Suprapubic skin (tissue), 4 donors: ENCODE results near the gene CENPA. TPM values are rescaled to one million over a fixed set of nuclear protein-coding genes. Genes with fewer than 3 reads are reported as not detected.

ENCODE experiments used
- DNase-seq, 2 donors: peaks; one replicate each; pipeline ENCODE4 v3.0.0-alpha.2; 2019; ENCODE audit warnings: low spot score in 2 of 2
- H3K27ac ChIP-seq: fragments of 200-600 bp; sonication (generic); one replicate; pipeline ENCODE4 v1.5.1; 2019
- H3K27me3 ChIP-seq: fragments of 200-600 bp; sonication (generic); one replicate; pipeline ENCODE4 v1.5.1; 2019
- H3K36me3 ChIP-seq: fragments of 200-600 bp; sonication (generic); one replicate; pipeline ENCODE4 v1.5.1; 2019
- H3K4me1 ChIP-seq: fragments of 200-600 bp; sonication (generic); one replicate; pipeline ENCODE4 v1.5.1; 2019
- H3K4me3 ChIP-seq: fragments of 200-600 bp; sonication (generic); one replicate; pipeline ENCODE4 v1.5.1; 2019; ENCODE audit warnings: mild to moderate bottlenecking
- H3K9me3 ChIP-seq: fragments of 200-600 bp; sonication (generic); one replicate; pipeline ENCODE4 v1.5.1; 2019
- CTCF ChIP-seq, 2 donors: fragments of 200-600 bp in 1 of 2; fragments of 450-650 bp in 1 of 2; sonication (generic) in 1 of 2; IDR thresholded peaks; one replicate each; pipeline ENCODE4 v1.5.1; 2016 to 2019; ENCODE audit warnings: antibody characterized with exemption in 2 of 2, mild to moderate bottlenecking in 1 of 2, moderate library complexity in 1 of 2
- EP300 ChIP-seq: sonication (generic); formaldehyde crosslinking; IDR thresholded peaks from one replicate; pipeline ENCODE4 v1.6.1; 2017; ENCODE audit warnings: antibody characterized with exemption
- POLR2A ChIP-seq, 2 donors: fragments of 450-650 bp; IDR thresholded peaks; one replicate each; pipeline ENCODE4 v1.6.1; 2017; ENCODE audit warnings: antibody characterized with exemption in 2 of 2, mild to moderate bottlenecking in 2 of 2, moderate library complexity in 2 of 2
- POLR2AphosphoS5 ChIP-seq, 3 donors: sonication (generic); formaldehyde crosslinking; IDR thresholded peaks; one replicate each; pipeline ENCODE4 v1.6.1; 2017; ENCODE audit warnings: antibody characterized with exemption in 3 of 3
- WGBS: methylation state at CpG from one replicate; pipeline ENCODE4 v1.1.5; 2018; 5-methylcytosine and 5-hydroxymethylcytosine counted together
- total RNA-seq, 4 donors: library from RNA; depleted of rRNA; stranded (reverse); fragments of >200 nt; gene quantifications; one replicate each; pipeline ENCODE4 v1.1.0, GENCODE V29; 2016

The CENPA gene
- total RNA-seq, 4 donors from 2014 or later, result 1.9 to 3.9 (median 3.0) TPM

DNA sequence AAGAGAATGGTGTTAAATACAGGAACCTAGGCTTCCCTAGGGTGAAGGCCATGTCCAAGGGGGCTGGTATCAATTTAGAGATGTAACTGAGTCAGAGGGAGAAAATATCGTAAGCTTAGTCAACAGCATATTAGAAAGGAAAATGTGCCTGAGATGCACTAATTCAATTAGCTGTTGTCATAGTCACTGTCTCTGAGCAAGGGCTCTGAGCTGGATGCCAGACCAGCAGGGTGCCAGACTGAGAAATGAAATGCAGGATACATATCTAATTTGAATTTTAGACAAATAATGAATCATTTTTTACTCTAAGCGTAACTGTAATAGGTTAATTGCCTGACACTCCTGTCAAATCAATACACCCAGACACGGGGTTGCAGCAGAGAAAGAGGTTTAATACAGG, 33.2 kb upstream of the CENPA start:
- DNase-seq, result no peak
- WGBS, result 51% methylated on average over 3 of the region's 3 CpGs
- TF ChIP-seq EP300 (no peak), POLR2A (IDR thresholded peaks at IDR 0.05) (no peak), POLR2AphosphoS5 (IDR thresholded peaks at IDR 0.05) (no peak), CTCF (IDR thresholded peaks at IDR 0.05) (no peak)

GRCh38 chr2:26754539-26754938, 31.3 kb upstream of the CENPA start:
- no peak overlapping the region for H3K27ac ChIP-seq

More for the DNA sequence above, 33.2 kb upstream of the CENPA start:
- Histone ChIP-seq H3K27me3 (no peaks in the 10 kb centered on the region), H3K36me3 (no peaks in the 10 kb centered on the region), H3K4me3 (no peak overlapping the region), H3K9me3 (no peaks in the 10 kb centered on the region), H3K27ac (no peak overlapping the region), H3K4me1 (no peaks in the 10 kb centered on the region)

GRCh38 chr2:26754972-26755670, 30.7 kb upstream of the CENPA start:
- Histone ChIP-seq H3K4me1 (peaks cover 11% of the 10 kb centered on the region), H3K4me3 (no peak overlapping the region), H3K9me3 (no peaks in the 10 kb centered on the region), H3K36me3 (no peaks in the 10 kb centered on the region), H3K27me3 (no peaks in the 10 kb centered on the region), H3K27ac (no peak overlapping the region)
- WGBS, result 65% methylated on average over 4 of the region's 4 CpGs
- no peak for DNase-seq
- TF ChIP-seq CTCF (IDR thresholded peaks at IDR 0.05) (no peak), POLR2AphosphoS5 (IDR thresholded peaks at IDR 0.05) (no peak)

More at GRCh38 chr2:26754539-26754938, 31.3 kb upstream of the CENPA start:
- Histone ChIP-seq H3K9me3 (no peaks in the 10 kb centered on the region), H3K36me3 (no peaks in the 10 kb centered on the region), H3K27me3 (no peaks in the 10 kb centered on the region), H3K4me1 (peaks cover 11% of the 10 kb centered on the region), H3K4me3 (no peak overlapping the region)
- WGBS, result 93% methylated on average over 4 of the region's 4 CpGs
- DNase-seq, result no peak
- TF ChIP-seq EP300, result no peak
- no peak for TF ChIP-seq POLR2A (IDR thresholded peaks at IDR 0.05)
- no peak for TF ChIP-seq CTCF (IDR thresholded peaks at IDR 0.05)
- no peak for TF ChIP-seq POLR2AphosphoS5 (IDR thresholded peaks at IDR 0.05)

GRCh38 chr2:26756337-26756736, 29.5 kb upstream of the CENPA start:
- Histone ChIP-seq H3K27ac (no peak overlapping the region), H3K4me3 (no peak overlapping the region), H3K27me3 (no peaks in the 10 kb centered on the region), H3K4me1 (peaks cover 11% of the 10 kb centered on the region), H3K36me3 (no peaks in the 10 kb centered on the region), H3K9me3 (no peaks in the 10 kb centered on the region)
- no peak for DNase-seq
- 77% methylated on average over 5 of the region's 5 CpGs for WGBS
- TF ChIP-seq POLR2AphosphoS5 (IDR thresholded peaks at IDR 0.05) (no peak), CTCF (IDR thresholded peaks at IDR 0.05) (no peak), EP300 (no peak), POLR2A (IDR thresholded peaks at IDR 0.05) (no peak)

DNA sequence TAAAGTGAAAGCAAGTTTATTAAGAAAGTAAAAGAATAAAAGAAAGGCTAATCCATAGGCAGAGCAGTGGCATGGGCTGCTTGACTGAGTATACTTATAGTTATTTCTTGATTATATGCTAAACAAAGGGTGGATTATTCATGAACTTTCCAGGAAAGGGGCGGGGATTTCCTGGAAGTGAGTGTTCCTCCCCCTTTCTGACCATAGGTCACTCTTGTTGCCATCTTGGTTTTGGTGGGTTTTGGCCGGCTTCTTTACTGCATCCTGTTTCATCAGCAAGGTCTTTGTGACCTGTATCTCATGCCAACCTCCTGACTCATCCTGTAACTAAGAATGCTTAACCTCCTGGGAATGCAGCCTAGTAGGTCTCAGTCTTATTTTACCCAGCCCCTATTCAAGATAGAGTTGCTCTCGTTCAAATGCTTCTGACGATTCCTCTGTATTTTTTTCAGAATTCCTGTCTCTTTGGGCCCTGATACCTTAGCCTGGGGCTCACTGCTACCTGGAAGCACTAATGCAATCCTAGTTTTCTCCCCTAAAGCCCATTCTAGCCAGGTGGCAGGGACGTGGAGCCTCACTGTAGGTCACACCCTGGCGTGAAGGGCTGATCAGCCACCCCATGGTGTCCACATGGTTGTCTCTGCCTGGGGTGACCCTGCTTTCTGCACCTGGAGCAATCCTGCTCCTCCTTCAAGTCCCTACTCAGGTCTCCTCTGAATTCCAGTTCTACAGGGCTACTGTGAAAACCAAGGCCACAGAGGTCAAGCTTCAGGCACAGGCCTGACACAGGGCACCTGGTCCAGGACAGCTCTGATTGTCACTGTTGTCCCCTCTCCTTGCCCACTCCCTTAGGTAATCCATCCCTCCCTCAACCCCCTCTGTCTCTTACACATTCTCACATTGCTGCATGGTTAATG, 27.7 kb upstream of the CENPA start:
- Histone ChIP-seq H3K4me3 (no peak overlapping the region), H3K36me3 (no peaks in the 10 kb centered on the region), H3K27ac (peak overlapping the region; percentile 52), H3K27me3 (no peaks in the 10 kb centered on the region), H3K9me3 (no peaks in the 10 kb centered on the region), H3K4me1 (peaks cover 11% of the 10 kb centered on the region)
- no peak for DNase-seq
- no peak for TF ChIP-seq POLR2A (IDR thresholded peaks at IDR 0.05)
- peak in 1 of 3 donors; percentile 39 for TF ChIP-seq POLR2AphosphoS5 (IDR thresholded peaks at IDR 0.05)
- 24% methylated on average over 4 of the region's 6 CpGs for WGBS
